K562 (cell line): Measurements from ENCODE around the gene BNIP3. TPM values are rescaled to one million over a fixed set of nuclear protein-coding genes. Genes with fewer than 3 reads are reported as not detected.

Experiments used
- ATAC-seq: fragments of 200-7000 bp; cut with Tn5 transposase; 3 replicates; pipeline ENCODE4 v1.9.1; 2020; ENCODE audit warnings: moderate library complexity
- BruUV-seq: library from RNA; stranded (reverse); fragments of 400-500 nt; replicated peaks from 2 replicates; lab custom pipeline; 2021; lab: Mats Ljungman, UMichigan
- CTCF ChIA-PET: fragments of 300-600 bp; formaldehyde crosslinking; extraction: SDS; loops from one replicate; lab custom pipeline; 2021; ENCODE audit warnings: low intra/inter-chr PET ratio; lab: Yijun Ruan, JAX
- POLR2A ChIA-PET: fragments of 300-600, 350-650 bp; sonication (Branson Sonifier 250); formaldehyde crosslinking; extraction: SDS; loops from one replicate; lab custom pipeline; 2021; ENCODE audit warnings: antibody characterized with exemption, inconsistent platforms; lab: Yijun Ruan, JAX
- DNase-seq, 4 experiments: peaks; one replicate each; pipeline versions ENCODE4 v3.0.0 to v3.0.0-alpha.2; 2011 to 2018; ENCODE audit warnings: low spot score in 3 of 4, mixed read lengths in 3 of 4; ENCODE audit errors: extremely low read depth in 1 of 4
- FAIRE-seq: peaks from 2 replicates; lab custom pipeline; 2011; peaks lifted over from hg19 to GRCh38; lab: Jason Lieb, UNC
- H2AFZ ChIP-seq: 2 replicates; pipeline ENCODE4 v1.6.0; 2011; ENCODE audit warnings: low read depth, low read length, control low read depth, inconsistent platforms
- H3K27ac ChIP-seq: fragments of 200-600 bp; 3 replicates; pipeline ENCODE4 v1.8.0; 2011; ENCODE audit warnings: low read depth, mild to moderate bottlenecking, control low read depth, inconsistent platforms, low read length, moderate library complexity, mixed read lengths; ENCODE audit errors: extremely low read depth
- H3K27me3 ChIP-seq, 2 experiments: fragments of 300-600 bp in 1 of 2; 2 replicates in 1 of 2; 3 replicates in 1 of 2; pipeline versions ENCODE4 v1.6.0 to v1.8.0; 2011; ENCODE audit warnings: inconsistent platforms in 2 of 2, low read length in 2 of 2, mild to moderate bottlenecking in 1 of 2, mixed read lengths in 1 of 2, moderate library complexity in 1 of 2; ENCODE audit not compliant: control insufficient read depth in 2 of 2, insufficient read depth in 2 of 2
- H3K36me3 ChIP-seq: fragments of 300-600 bp; 3 replicates; pipeline ENCODE4 v1.8.0; 2011; ENCODE audit warnings: mild to moderate bottlenecking, low read length, inconsistent platforms; ENCODE audit not compliant: control insufficient read depth, insufficient read depth
- H3K4me1 ChIP-seq, 2 experiments: fragments of 200-600 bp in 1 of 2; replicated peaks in 1 of 2; 2 replicates in 1 of 2; 3 replicates in 1 of 2; pipeline versions ENCODE4 v1.5.1 to v1.8.0; 2011; ENCODE audit warnings: inconsistent platforms in 2 of 2, low read length in 2 of 2, mild to moderate bottlenecking in 1 of 2, mixed read lengths in 1 of 2, moderate library complexity in 1 of 2; ENCODE audit not compliant: control insufficient read depth in 2 of 2, insufficient read depth in 2 of 2
- H3K4me2 ChIP-seq: 2 replicates; pipeline ENCODE4 v1.6.1; 2011; ENCODE audit warnings: low read length, control low read depth, inconsistent platforms, mixed read lengths; ENCODE audit not compliant: insufficient read depth
- H3K4me3 ChIP-seq: fragments of 200-600 bp; sonication (generic), shearing (Covaris generic); 2 replicates; pipeline ENCODE4 v1.5.1; 2016; ENCODE audit warnings: control low read depth, inconsistent platforms
- H3K79me2 ChIP-seq: fragments of 200-600 bp; 3 replicates; pipeline ENCODE4 v1.8.0; 2011; ENCODE audit warnings: low read length, inconsistent platforms; ENCODE audit not compliant: control insufficient read depth, insufficient read depth
- H3K9ac ChIP-seq, 2 experiments: 2 replicates each; pipeline versions ENCODE4 v1.6.0 to v1.6.1; 2011; ENCODE audit warnings: low read depth in 2 of 2, low read length in 2 of 2, control low read depth in 1 of 2, inconsistent platforms in 1 of 2, mild to moderate bottlenecking in 1 of 2, mixed read lengths in 1 of 2; ENCODE audit not compliant: insufficient read depth in 1 of 2
- H3K9me1 ChIP-seq: one replicate; pipeline ENCODE4 v1.6.0; 2011; ENCODE audit warnings: inconsistent platforms, mild to moderate bottlenecking, low read length, moderate library complexity; ENCODE audit not compliant: control insufficient read depth, insufficient read depth
- H3K9me3 ChIP-seq: replicated peaks from 2 replicates; pipeline ENCODE4 v1.5.1; 2011; ENCODE audit warnings: low read depth, low read length, inconsistent platforms; ENCODE audit not compliant: control insufficient read depth, insufficient read depth
- H4K20me1 ChIP-seq: replicated peaks from 2 replicates; pipeline ENCODE4 v1.6.1; 2011; ENCODE audit warnings: low read length, inconsistent platforms, mixed read lengths; ENCODE audit not compliant: control insufficient read depth, insufficient read depth
- GATA2 ChIP-seq: sonication (generic); formaldehyde crosslinking; IDR thresholded peaks from 2 replicates; pipeline ENCODE4 v1.4.0; 2020; ENCODE audit warnings: mild to moderate bottlenecking, missing genetic modification reagents
- GTF2A2 ChIP-seq: IDR thresholded peaks from 2 replicates; pipeline ENCODE4 v1.6.1; 2016; ENCODE audit warnings: mild to moderate bottlenecking, missing genetic modification characterization, missing compliant biosample characterization
- KDM2B ChIP-seq: fragments of 250-450 bp; sonication (Bioruptor Pico); IDR thresholded peaks from 2 replicates; pipeline ENCODE4 v1.8.0; 2021; ENCODE audit warnings: mild to moderate bottlenecking, moderate library complexity
- NFIC ChIP-seq: fragments of 450-650 bp; IDR thresholded peaks from 2 replicates; pipeline ENCODE4 v1.6.1; 2017; ENCODE audit warnings: mild to moderate bottlenecking, inconsistent platforms
- PYGO2 ChIP-seq: fragments of 450-650 bp; IDR thresholded peaks from 2 replicates; pipeline ENCODE4 v1.6.1; 2016; ENCODE audit warnings: mild to moderate bottlenecking, missing genetic modification characterization, moderate library complexity, missing compliant biosample characterization
- SMAD4 ChIP-seq: fragments of 250-450 bp; sonication (Bioruptor Pico); conservative IDR thresholded peaks from 2 replicates; pipeline ENCODE4 v1.8.0; 2021; ENCODE audit warnings: inconsistent platforms, mild to moderate bottlenecking, moderate library complexity
- SMARCA4 ChIP-seq: fragments of 450-650 bp; IDR thresholded peaks from 2 replicates; pipeline ENCODE4 v1.6.1; 2016
- TAF9B ChIP-seq: fragments of 450-650 bp; IDR thresholded peaks from 2 replicates; pipeline ENCODE4 v1.6.1; 2018; ENCODE audit warnings: mild to moderate bottlenecking; ENCODE audit not compliant: partially characterized antibody
- TARDBP ChIP-seq: fragments of 450-650 bp; IDR thresholded peaks from 2 replicates; pipeline ENCODE4 v1.6.1; 2016
- WHSC1 ChIP-seq: IDR thresholded peaks from one replicate; pipeline ENCODE4 v1.6.1; 2012; ENCODE audit warnings: low read length, control low read depth, inconsistent platforms
- YBX1 ChIP-seq: fragments of 450-650 bp; IDR thresholded peaks from 2 replicates; pipeline ENCODE4 v1.7.1; 2016; ENCODE audit warnings: mild to moderate bottlenecking
- ZNF589 ChIP-seq: fragments of 200-800 bp; sonication (Bioruptor generic); IDR thresholded peaks from 2 replicates; pipeline ENCODE4 v1.6.1; 2016; ENCODE audit warnings: low read depth, missing genetic modification characterization, missing compliant biosample characterization
- WGBS: fragments of 100-300 bp; shearing (Covaris generic); methylation state at CpG from one replicate; pipeline ENCODE4 v1.1.6; 2016; ENCODE audit warnings: low coverage, mixed read lengths; ENCODE audit not compliant: insufficient coverage; ENCODE audit errors: missing lambda C conversion rate; 5-methylcytosine and 5-hydroxymethylcytosine counted together
- in situ Hi-C: fragments of 300-500 bp; cut with MboI; formaldehyde crosslinking; loops from 4 replicates; pipeline ENCODE4 v1.15.0; 2018; ENCODE audit warnings: inconsistent platforms, mixed read lengths
- intact Hi-C: fragments of 100-400 bp; cut with micrococcal nuclease; formaldehyde crosslinking; loops from 2 replicates; pipeline ENCODE4 v1.14.2; 2022
- polyA plus RNA-seq, 8 experiments: library from polyadenylated mRNA; depleted of rRNA in 4 of 8; stranded (reverse) in 5 of 8; unstranded in 3 of 8; fragments of >200 nt; fragmentation: Nextera tagmentation in 2 of 8; fragmentation: Illumina TruSeq in 1 of 8; extraction: Ambion mirVana in 2 of 8; extraction: Trizol in 1 of 8; gene quantifications; 2 replicates each; pipeline versions ENCODE4 v1.2.1 to v1.2.3, GENCODE V29; 2011 to 2014; ENCODE audit warnings: inconsistent platforms in 1 of 8, missing spikeins in 1 of 8
- total RNA-seq, 7 experiments: library from RNA; depleted of rRNA in 6 of 7; stranded (reverse); fragments of >200 nt in 6 of 7; fragmentation: Illumina TruSeq in 2 of 7; extraction: Trizol in 2 of 7; gene quantifications; 2 replicates each; pipeline versions ENCODE4 v1.2.1 to v1.2.3, GENCODE V29; 2011 to 2021; ENCODE audit warnings: low replicate concordance in 1 of 7
- TF ChIP-seq, protein P1 (sequence below): IDR thresholded peaks from 3 replicates; pipeline ENCODE4 v1.6.1; 2011; ENCODE audit warnings: borderline replicate concordance, mild to moderate bottlenecking; ENCODE audit not compliant: insufficient read length, insufficient read depth
- TF ChIP-seq, protein P2 (sequence below): sonication (generic); formaldehyde crosslinking; IDR thresholded peaks from 2 replicates; pipeline ENCODE4 v1.4.0; 2020; ENCODE audit warnings: mild to moderate bottlenecking, missing genetic modification reagents

The BNIP3 gene
- total and polyA plus RNA-seq, 9 of the 15 experiments (the other 6 are each of a cell fraction or from before 2014, with no cell fraction given), result 9.2 to 119 (median 42.2) TPM

DNA sequence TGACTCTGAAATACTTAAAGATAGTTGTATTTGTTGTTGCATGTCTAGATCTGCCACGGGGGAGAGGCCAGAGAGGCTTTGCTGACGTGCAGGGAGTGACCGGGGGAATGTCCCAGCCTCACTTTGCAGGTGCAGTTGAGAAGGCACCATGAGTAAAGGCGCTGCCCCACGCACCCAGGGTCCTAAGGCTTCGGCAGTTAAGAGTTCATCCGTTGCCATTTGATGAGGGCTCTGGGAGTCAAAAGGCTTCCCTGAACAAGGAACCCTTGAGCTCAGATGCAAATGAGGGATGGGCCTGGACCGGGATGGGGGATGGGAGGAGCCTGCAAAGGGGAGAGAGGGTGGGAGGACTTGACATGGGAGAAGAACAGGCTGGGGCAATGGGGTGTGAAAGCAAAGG lies 60.5 kb downstream of the BNIP3 start (continued):
- TF ChIP-seq, protein P1, sequence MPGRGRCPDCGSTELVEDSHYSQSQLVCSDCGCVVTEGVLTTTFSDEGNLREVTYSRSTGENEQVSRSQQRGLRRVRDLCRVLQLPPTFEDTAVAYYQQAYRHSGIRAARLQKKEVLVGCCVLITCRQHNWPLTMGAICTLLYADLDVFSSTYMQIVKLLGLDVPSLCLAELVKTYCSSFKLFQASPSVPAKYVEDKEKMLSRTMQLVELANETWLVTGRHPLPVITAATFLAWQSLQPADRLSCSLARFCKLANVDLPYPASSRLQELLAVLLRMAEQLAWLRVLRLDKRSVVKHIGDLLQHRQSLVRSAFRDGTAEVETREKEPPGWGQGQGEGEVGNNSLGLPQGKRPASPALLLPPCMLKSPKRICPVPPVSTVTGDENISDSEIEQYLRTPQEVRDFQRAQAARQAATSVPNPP, result no peak
- TF ChIP-seq SMAD4 (CRISPR knock-in tag), result no peak
- TF ChIP-seq, all 486 proteins: peak for 3

DNA sequence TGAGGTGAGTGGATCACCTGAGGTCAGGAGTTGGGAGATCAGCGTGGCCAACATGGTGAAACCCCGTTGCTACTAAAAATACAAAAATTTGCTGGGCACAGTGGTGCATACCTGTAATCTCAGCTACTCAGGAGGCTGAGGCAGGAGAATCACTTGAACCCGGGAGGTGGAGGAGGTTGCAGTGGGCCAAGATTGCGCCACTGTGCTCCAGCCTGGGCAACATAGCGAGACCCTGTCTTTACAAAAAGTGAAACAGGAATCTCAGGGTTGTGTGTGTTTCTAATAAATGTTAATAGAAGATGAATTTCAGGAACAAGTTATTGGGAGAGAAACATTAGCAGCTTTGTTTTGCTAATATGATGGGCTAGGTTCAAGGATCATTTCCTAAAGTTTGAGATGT lies 61.0 kb downstream of the BNIP3 start:
- H3K4me2 ChIP-seq, result no peak overlapping the region
- no peaks in the 10 kb centered on the region for H4K20me1 ChIP-seq
- DNase-seq (no peak), ATAC-seq (no peak), FAIRE-seq (no peak)
- peaks cover 17% of the 10 kb centered on the region; the same call in 2 of the 3 replicates for H3K36me3 ChIP-seq
- in situ Hi-C loops, result no loop called here
- POLR2A ChIA-PET, result interaction anchor here (0.8 to 1.1 kb wide), 3 partner anchors 9 to 15 kb away, joined by 3 to 4 read pairs (median 3); no protein-coding TSS in a partner anchor
- peak overlapping the region; percentile 78; the same call in 1 of the 3 replicates for H3K27ac ChIP-seq
- H3K4me1 ChIP-seq, result peaks cover 10 to 43% of the 10 kb centered on the region in 2 experiments
- H3K4me3 ChIP-seq, result no peak overlapping the region
- H3K9ac ChIP-seq, result no peak overlapping the region; a peak in 1 of 4 replicates
- intact Hi-C loops, result no loop called here
- WGBS, result 96% methylated on average over 3 of the region's 5 CpGs
- BruUV-seq, result no TSS peak
- TF ChIP-seq PYGO2 (tag) (no peak), TAF9B (no peak), YBX1 (no peak), GTF2A2 (tag) (no peak), TARDBP (no peak), KDM2B (no peak), GATA2 (no peak), SMARCA4 (no peak), ZNF589 (no peak), NFIC (no peak), WHSC1 (no peak)
- TF ChIP-seq, protein P2, sequence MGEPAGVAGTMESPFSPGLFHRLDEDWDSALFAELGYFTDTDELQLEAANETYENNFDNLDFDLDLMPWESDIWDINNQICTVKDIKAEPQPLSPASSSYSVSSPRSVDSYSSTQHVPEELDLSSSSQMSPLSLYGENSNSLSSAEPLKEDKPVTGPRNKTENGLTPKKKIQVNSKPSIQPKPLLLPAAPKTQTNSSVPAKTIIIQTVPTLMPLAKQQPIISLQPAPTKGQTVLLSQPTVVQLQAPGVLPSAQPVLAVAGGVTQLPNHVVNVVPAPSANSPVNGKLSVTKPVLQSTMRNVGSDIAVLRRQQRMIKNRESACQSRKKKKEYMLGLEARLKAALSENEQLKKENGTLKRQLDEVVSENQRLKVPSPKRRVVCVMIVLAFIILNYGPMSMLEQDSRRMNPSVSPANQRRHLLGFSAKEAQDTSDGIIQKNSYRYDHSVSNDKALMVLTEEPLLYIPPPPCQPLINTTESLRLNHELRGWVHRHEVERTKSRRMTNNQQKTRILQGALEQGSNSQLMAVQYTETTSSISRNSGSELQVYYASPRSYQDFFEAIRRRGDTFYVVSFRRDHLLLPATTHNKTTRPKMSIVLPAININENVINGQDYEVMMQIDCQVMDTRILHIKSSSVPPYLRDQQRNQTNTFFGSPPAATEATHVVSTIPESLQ (CRISPR knock-in tag), result no peak
- CTCF ChIA-PET, result no interaction called here
- peaks cover 83% of the 10 kb centered on the region for H3K79me2 ChIP-seq
- no peaks in the 10 kb centered on the region for H3K27me3 ChIP-seq
- H3K9me1 ChIP-seq, result peaks cover 7% of the 10 kb centered on the region
- H3K9me3 ChIP-seq, result peaks cover 2% of the 10 kb centered on the region; the same call in 1 of the 2 replicates
- H2AFZ ChIP-seq, result no peak overlapping the region
